ENCODE measurements around the gene ZBTB7C.
A peak's percentile ranks its signal among the peaks of the same experiment; 100 is the strongest.

ZBTB7C gene

GRCh38 chr18:48454261-48454757 is 45.1 kb upstream of the ZBTB7C start:
- ATAC-seq (ENCODE audit: insufficient read depth, low read depth), result no peak

GRCh38 chr18:48453330-48454066 is 44.3 kb upstream of the ZBTB7C start:
- H3K4me3 ChIP-seq (ENCODE audit: low read depth in 1 of 2, low read length in 2 of 2), result no peak overlapping the region
- H3K79me2 ChIP-seq (ENCODE audit: insufficient read depth, low read length), result no peaks in the 10 kb centered on the region
- TF ChIP-seq, protein P1, sequence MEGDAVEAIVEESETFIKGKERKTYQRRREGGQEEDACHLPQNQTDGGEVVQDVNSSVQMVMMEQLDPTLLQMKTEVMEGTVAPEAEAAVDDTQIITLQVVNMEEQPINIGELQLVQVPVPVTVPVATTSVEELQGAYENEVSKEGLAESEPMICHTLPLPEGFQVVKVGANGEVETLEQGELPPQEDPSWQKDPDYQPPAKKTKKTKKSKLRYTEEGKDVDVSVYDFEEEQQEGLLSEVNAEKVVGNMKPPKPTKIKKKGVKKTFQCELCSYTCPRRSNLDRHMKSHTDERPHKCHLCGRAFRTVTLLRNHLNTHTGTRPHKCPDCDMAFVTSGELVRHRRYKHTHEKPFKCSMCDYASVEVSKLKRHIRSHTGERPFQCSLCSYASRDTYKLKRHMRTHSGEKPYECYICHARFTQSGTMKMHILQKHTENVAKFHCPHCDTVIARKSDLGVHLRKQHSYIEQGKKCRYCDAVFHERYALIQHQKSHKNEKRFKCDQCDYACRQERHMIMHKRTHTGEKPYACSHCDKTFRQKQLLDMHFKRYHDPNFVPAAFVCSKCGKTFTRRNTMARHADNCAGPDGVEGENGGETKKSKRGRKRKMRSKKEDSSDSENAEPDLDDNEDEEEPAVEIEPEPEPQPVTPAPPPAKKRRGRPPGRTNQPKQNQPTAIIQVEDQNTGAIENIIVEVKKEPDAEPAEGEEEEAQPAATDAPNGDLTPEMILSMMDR (IDR thresholded peaks at IDR 0.05; ENCODE audit: borderline replicate concordance, extremely low read depth, low read length, poor library complexity, severe bottlenecking), result no peak
- peak; percentile 17 for TF ChIP-seq EZH2 (IDR thresholded peaks at IDR 0.05; ENCODE audit: borderline replicate concordance, low read depth, low read length, severe bottlenecking)
- H3K4me2 ChIP-seq (ENCODE audit: insufficient read depth, low read length), result no peak overlapping the region
- no peak overlapping the region for H2AFZ ChIP-seq (ENCODE audit: low read depth, low read length)
- H3K27me3 ChIP-seq (ENCODE audit: insufficient read depth, low read length, poor library complexity), result peaks cover 36% of the 10 kb centered on the region
- no peaks in the 10 kb centered on the region for H3K36me3 ChIP-seq (ENCODE audit: insufficient read depth, low read length)
- H3K27ac ChIP-seq (ENCODE audit: low read length), result no peak overlapping the region
- H4K20me1 ChIP-seq (ENCODE audit: insufficient read depth, low read length), result peaks cover 28% of the 10 kb centered on the region
- ATAC-seq (ENCODE audit: insufficient read depth, low read depth) (no peak), DNase-seq (no peak)
- peaks cover 11% of the 10 kb centered on the region for H3K4me1 ChIP-seq (ENCODE audit: insufficient read depth, low read length)
- H3K9ac ChIP-seq (ENCODE audit: low read depth, low read length), result no peak overlapping the region
- no peaks in the 10 kb centered on the region for H3K9me3 ChIP-seq (ENCODE audit: insufficient read depth, low read length, severe bottlenecking)

More at GRCh38 chr18:48454261-48454757, 45.1 kb upstream of the ZBTB7C start:
- H3K27me3 ChIP-seq (ENCODE audit: insufficient read depth, low read length, poor library complexity), result peaks cover 35% of the 10 kb centered on the region
- no peak overlapping the region for H3K4me3 ChIP-seq (ENCODE audit: low read depth in 1 of 2, low read length in 2 of 2)
- H3K9me3 ChIP-seq (ENCODE audit: insufficient read depth, low read length, severe bottlenecking), result no peaks in the 10 kb centered on the region
- H3K36me3 ChIP-seq (ENCODE audit: insufficient read depth, low read length), result no peaks in the 10 kb centered on the region
- peaks cover 11% of the 10 kb centered on the region for H3K4me1 ChIP-seq (ENCODE audit: insufficient read depth, low read length)
- TF ChIP-seq EZH2 (IDR thresholded peaks at IDR 0.05; ENCODE audit: borderline replicate concordance, low read depth, low read length, severe bottlenecking), result no peak
- TF ChIP-seq, protein P1 (IDR thresholded peaks at IDR 0.05; ENCODE audit: borderline replicate concordance, extremely low read depth, low read length, poor library complexity, severe bottlenecking), result no peak
- H3K27ac ChIP-seq (ENCODE audit: low read length), result no peak overlapping the region
- no peak overlapping the region for H3K9ac ChIP-seq (ENCODE audit: low read depth, low read length)
- H2AFZ ChIP-seq (ENCODE audit: low read depth, low read length), result no peak overlapping the region
- peaks cover 28% of the 10 kb centered on the region for H4K20me1 ChIP-seq (ENCODE audit: insufficient read depth, low read length)
- no peaks in the 10 kb centered on the region for H3K79me2 ChIP-seq (ENCODE audit: insufficient read depth, low read length)
- H3K4me2 ChIP-seq (ENCODE audit: insufficient read depth, low read length), result no peak overlapping the region
- no peak for DNase-seq

DNA sequence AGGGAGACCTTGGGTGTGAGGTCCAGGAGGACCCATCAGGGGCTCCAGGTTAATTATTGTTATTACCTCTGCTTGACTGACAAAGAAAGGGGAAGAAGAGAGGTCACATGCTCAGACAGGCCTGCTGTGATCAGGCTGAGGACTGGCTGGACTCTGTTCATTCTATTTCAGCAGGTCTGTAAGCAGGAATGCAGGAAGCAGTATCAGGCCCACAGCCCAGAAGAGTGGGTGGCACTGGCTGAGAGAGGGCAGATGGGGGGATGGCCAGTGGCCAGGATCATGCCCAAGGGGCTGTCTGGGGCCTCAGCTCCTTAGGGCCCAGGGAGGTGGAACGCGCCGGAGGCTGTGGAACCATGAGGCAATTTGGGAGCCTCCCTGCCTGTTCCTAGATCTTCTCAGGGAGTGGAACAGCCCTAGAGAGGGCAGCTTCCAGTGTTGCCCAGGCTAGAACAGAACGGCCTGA is 43.7 kb upstream of the ZBTB7C start:
- DNase-seq, result no peak
- Histone ChIP-seq H3K9ac (ENCODE audit: low read depth, low read length) (no peak overlapping the region), H3K27me3 (ENCODE audit: insufficient read depth, low read length, poor library complexity) (peaks cover 42% of the 10 kb centered on the region), H3K36me3 (ENCODE audit: insufficient read depth, low read length) (no peaks in the 10 kb centered on the region), H3K79me2 (ENCODE audit: insufficient read depth, low read length) (no peaks in the 10 kb centered on the region), H3K4me1 (ENCODE audit: insufficient read depth, low read length) (peaks cover 11% of the 10 kb centered on the region), H3K9me3 (ENCODE audit: insufficient read depth, low read length, severe bottlenecking) (no peaks in the 10 kb centered on the region), H4K20me1 (ENCODE audit: insufficient read depth, low read length) (peaks cover 28% of the 10 kb centered on the region), H3K27ac (ENCODE audit: low read length) (no peak overlapping the region), H3K4me2 (ENCODE audit: insufficient read depth, low read length) (no peak overlapping the region), H3K4me3 (ENCODE audit: low read depth in 1 of 2, low read length in 2 of 2) (no peak overlapping the region), H2AFZ (ENCODE audit: low read depth, low read length) (no peak overlapping the region)
- no peak for TF ChIP-seq EZH2 (IDR thresholded peaks at IDR 0.05; ENCODE audit: borderline replicate concordance, low read depth, low read length, severe bottlenecking)
- TF ChIP-seq, protein P1 (IDR thresholded peaks at IDR 0.05; ENCODE audit: borderline replicate concordance, extremely low read depth, low read length, poor library complexity, severe bottlenecking), result no peak
- no peak for ATAC-seq (ENCODE audit: insufficient read depth, low read depth)
